Activated CD8-positive, alpha-beta memory T cell treated with anti-CD3 and anti-CD28 coated beads for 36 hours (primary cell): ENCODE measurements around the gene LTBP2. TPM values are rescaled to one million over a fixed set of nuclear protein-coding genes. Genes with fewer than 3 reads are reported as not detected.

Source experiments
- CTCF ChIA-PET: fragments of 350-600 bp; sonication (Branson Sonifier 250); formaldehyde crosslinking; loops from one replicate; lab custom pipeline; 2021; ENCODE audit warnings: antibody characterized with exemption; lab: Charles Lee
- POLR2A ChIA-PET: fragments of 350-600 bp; sonication (Branson Sonifier 250); formaldehyde crosslinking; loops from one replicate; lab custom pipeline; 2021; ENCODE audit warnings: antibody characterized with exemption; lab: Charles Lee
- total RNA-seq, 2 experiments: library from RNA; stranded (reverse); gene quantifications; one replicate each; pipeline ENCODE4 v1.2.3, GENCODE V29; 2021

LTBP2 gene
- total RNA-seq, 2 experiments from 2014 or later, result 0.02 to 0.11 TPM

DNA sequence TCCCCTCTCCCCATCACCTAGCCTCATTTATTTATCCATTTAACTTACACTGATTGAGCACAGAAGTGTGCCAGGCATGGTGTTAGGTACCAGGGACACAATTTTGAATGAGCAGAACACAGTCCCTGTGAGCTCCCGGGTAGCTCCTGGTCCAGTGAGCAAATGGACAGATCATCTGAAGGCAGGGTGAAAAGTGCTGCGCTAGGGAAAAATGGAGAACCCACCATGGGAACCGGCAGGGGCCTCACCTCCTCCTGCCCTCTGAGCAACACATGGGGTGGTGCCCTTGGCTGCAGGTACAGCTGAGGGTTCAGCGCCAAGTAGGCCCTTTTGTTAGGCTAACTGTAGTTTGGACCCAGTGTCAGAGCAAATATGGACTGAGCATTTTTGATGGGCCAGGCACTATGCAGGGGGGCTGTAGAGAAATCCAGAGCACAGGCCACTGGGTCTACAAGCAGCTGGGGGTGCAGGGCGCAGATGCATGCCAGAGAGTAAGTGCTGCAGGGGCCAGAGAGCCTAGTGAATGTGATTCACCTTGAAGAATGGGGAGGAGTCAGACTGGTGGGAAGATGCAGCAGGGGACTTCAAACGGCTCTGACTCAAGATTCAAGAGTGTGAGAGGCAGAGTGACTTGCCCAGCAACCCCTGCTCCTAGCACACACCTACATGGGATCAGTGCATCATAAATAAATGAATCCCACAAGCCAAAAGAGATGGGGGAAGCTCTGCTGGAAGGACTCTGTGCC is 28.2 kb downstream of the LTBP2 start:
- CTCF ChIA-PET, result interaction anchor here (2.7 kb wide), 1 partner anchor 11 kb away, joined by 9 read pairs; no protein-coding TSS in a partner anchor
- POLR2A ChIA-PET, result no interaction called here

DNA sequence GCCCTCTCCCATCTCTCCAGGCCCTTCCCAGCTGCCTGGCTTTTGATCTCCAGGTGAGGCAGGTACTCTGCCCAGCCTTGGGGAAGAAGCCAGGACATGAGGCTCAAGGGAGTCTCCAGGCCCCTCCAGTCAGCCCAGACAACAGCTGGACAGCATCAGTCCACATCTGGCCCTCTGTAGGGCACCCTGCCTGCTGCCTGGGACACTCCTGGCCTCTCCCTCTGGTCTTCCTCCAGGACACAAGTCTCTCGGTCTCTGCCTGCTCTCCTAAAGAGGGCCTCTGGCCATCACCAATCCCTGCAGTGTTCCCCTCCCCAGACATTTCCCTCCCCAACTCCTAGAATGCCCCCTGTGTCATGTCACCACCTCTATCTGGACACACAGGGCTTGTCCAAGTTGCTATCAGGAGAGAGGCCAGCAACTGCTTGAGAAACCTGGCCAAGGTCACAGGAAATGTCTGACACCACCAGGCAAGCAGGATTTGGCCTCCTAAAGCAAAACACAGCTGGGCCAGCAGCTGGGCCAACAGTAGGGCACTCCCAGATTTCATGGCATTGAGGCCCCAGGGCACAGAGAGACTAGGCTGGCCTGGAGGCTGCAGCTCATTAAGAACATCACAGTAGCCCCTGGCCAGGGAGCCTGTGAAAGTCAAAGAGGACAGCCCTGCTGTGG is 29.0 kb downstream of the LTBP2 start:
- ChIA-PET CTCF (interaction anchor here (2.7 kb wide), 1 partner anchor 10 kb away, joined by 9 read pairs; no protein-coding TSS in a partner anchor), POLR2A (no interaction called here)

DNA sequence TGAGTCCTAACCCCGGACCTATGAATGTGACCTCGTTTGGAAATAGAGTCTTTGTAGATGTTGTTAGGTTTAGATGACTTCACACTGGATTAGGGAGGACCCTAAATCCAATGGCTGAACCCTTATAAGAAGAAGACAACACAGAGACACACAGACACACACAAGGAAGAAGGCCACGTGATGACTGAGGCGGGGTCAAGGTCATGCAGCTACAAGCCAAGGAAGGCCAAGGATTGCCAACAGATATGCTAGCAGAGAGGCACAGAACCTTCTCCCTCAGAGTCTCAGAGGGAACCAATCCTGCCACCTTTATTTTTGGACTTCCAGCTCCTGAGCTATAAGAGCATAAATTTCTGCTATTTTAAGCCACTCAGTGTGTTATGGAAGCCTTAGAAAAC is 31.8 kb downstream of the LTBP2 start:
- ChIA-PET CTCF (no interaction called here), POLR2A (no interaction called here)

DNA sequence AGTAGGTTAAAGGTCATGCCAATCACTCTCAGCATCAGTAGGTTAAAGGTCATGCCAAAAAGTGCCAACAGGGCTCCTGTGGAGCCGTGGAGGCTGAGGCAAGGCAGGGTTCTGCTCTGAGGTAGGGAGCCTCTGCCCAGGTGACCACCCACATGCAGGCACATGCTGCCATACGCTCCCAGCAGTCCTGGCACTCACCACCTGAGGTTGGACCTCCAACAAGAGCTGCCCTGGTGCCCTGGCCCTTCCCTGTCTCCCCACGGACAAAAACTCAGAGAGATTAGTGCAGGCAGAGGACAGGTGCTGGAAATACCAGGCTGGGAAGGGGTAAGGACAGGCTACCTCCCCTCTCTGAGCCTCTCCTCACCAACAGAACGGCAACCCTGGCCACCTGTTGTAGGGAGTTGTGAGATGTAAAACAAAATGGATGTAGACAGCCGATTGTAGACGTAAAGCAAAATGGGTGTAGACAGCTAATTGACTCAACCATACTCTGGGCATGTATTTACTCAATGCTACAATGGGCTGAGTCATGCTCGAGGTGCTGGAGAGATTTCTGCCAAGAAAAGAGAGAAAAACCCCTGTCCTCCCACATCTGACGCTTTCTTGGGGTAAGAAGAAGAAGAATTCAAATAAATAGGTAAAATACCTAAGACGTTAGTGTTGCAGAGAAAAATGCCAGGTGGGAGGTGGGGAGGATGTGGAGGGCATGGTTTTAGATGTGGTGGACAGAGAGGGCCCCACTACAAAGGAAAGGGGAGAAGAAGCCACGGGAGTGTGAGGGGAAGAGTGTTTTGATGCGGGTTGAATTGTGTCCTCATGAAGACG is 32.4 kb downstream of the LTBP2 start:
- POLR2A ChIA-PET, result no interaction called here
- CTCF ChIA-PET, result interaction anchor here (0.6 kb wide), 1 partner anchor 273 kb away, joined by 4 read pairs; no protein-coding TSS in a partner anchor

DNA sequence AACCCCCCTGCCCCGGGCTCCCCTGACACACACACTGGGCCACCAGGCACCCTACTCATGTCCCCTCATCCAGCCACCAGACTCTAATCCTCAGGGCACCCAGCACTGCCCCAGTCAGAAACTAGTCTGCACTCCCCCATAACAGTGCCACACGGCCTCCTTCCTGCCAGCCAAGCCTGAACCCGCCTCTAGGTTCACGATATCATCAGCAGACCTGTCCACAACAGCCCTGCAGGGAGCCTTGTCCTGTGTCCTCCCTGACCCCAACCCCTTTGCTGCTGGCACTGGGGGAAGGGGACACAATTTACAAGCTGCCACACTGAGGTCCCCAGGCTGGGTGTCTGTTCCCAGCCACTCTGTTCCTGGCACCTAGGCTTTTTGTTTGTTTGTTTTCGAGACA is 33.6 kb downstream of the LTBP2 start:
- ChIA-PET POLR2A (no interaction called here), CTCF (no interaction called here)

DNA sequence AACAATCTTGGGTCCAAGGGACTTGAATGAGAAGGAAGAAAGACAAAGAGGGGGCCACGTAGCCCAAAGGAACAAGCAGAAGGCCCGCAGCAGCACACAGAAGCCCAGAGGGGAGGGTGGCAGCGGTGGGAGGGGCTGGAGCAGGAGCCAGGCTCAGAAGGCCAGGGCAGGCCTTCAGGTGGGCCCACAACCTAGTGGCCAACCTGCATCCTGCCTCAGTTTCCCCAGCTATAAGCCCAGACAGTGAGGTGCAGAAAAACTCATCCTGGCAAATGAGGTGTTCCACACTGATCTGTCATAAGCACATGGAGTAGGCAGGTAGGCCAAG is 34.1 kb downstream of the LTBP2 start:
- ChIA-PET CTCF (no interaction called here), POLR2A (no interaction called here)

DNA sequence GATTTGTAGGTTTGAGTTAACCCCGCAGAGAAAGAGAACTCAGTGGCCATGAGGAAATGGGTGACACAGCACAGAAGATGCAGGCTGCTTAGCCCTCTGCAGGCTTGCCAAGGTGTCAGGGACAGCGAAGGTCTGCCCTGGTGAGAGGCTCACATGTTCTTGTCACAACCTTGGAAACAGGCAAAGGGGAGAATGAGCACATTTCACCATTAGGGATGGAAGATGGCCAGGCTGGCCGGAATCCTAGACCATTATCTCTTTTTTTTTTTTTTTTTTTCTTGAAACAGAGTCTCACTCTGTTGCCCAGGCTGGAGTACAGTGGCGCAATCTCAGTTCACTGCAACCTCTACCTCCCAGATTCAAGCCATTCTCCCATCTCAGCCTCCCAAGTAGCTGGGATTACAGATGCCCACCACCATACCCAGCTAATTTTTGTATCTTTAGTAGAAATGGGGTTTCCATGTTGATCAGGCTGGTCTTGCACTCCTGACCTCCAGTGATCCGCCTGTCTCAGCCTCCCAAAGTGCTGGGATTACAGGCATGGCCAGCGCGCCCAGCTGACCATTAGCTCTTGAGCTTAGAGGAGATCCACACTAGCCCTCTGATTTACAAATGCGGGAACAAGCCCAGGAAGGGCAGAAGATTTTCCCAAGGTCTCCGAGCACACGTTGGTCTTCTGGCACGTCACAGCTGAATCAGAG is 34.6 kb downstream of the LTBP2 start:
- POLR2A ChIA-PET, result interaction anchor here (0.6 kb wide), 1 partner anchor 694 kb away, joined by 4 read pairs; no protein-coding TSS in a partner anchor
- CTCF ChIA-PET, result no interaction called here

DNA sequence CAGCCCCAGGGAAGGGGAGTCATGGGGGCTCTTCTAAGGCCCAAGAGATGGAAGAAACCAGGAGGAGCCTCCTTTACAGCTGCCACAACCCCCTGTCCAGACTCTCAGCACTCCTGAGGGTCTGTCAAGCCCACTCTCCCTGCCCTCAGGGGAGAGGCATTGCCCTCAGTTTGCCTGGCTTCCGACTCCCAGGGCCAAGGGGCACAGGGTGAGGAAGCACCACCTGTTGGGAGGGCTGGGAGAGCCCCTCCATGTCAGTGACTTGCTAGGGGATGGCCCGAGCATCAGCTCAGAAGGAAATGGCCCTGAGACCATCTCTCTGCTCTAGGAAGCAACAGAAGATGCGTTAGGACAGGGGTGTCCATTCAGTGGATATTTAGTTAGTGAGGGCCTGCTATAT is 36.1 kb downstream of the LTBP2 start:
- ChIA-PET POLR2A (no interaction called here), CTCF (interaction anchor here (1.1 kb wide), 1 partner anchor 33 kb away, joined by 3 read pairs; no protein-coding TSS in a partner anchor)

DNA sequence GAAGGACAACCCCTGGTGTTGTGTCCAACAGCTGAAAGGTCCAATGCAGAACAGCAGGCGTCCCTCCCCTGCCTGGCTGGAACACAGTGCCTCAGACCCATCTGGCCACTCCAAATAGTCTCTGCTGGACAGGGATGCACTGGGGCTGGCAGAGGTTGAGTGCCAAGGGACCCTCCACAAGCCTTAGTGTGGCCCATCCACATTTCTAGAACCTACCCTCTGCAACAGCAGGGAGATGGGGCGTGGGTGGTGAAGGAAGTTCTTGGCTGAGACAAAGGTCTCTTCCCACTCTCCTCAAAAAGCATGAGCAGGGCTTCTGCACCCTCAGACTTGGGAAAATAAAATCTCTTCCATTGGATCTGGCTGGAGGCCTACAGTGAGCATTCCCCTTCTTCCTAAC is 36.5 kb downstream of the LTBP2 start:
- ChIA-PET CTCF (interaction anchor here (1.1 to 3.5 kb wide), 2 partner anchors 33 to 36 kb away, joined by 3 to 20 read pairs; partner anchors contain the start of gene LTBP2), POLR2A (no interaction called here)

DNA sequence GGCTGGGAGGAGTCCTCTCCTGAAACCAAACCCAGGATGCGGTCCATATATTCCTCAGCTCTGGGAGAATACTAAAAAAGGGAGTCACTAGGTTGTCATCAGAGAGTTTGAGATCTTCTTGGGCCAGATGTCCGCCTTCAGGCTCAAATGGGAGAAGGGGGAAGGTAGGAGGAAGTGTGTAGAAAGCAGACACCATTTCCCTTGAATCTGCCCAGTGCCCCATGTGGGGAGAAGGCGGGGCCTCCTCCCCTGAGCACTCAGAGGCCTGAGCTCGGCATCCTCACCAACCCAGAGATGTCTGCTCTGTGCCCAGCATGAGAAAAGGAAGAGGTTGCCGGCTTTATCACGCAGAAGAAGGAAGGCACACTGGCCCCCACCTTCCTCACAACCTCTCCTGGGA is 37.3 kb downstream of the LTBP2 start:
- CTCF ChIA-PET, result interaction anchor here (2.5 to 3.5 kb wide), 2 partner anchors 8 to 36 kb away, joined by 9 to 20 read pairs; partner anchors contain the start of gene LTBP2

DNA sequence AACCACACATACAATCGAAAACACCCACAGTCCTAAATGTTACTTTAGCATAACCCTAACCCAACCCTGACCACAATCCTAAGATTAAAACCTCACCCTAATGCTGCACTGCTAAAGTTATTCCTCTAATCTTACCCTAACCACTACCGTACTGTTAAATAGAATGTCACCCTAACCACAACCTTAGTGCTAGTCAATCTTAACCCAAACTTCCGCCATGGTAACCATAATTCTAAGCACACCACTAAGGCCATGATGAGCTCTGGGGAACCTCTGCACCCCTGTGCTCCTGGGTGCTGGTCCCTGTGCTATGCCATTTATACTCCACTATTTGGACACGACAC is 38.0 kb downstream of the LTBP2 start:
- CTCF ChIA-PET, result interaction anchor here (2.5 to 3.5 kb wide), 2 partner anchors 9 to 37 kb away, joined by 9 to 20 read pairs; partner anchors contain the start of gene LTBP2
- POLR2A ChIA-PET, result interaction anchor here (0.9 kb wide), 1 partner anchor 44 kb away, joined by 4 read pairs; no protein-coding TSS in a partner anchor

More for the DNA sequence above, 37.3 kb downstream of the LTBP2 start:
- POLR2A ChIA-PET, result interaction anchor here (0.9 kb wide), 1 partner anchor 44 kb away, joined by 4 read pairs; no protein-coding TSS in a partner anchor

DNA sequence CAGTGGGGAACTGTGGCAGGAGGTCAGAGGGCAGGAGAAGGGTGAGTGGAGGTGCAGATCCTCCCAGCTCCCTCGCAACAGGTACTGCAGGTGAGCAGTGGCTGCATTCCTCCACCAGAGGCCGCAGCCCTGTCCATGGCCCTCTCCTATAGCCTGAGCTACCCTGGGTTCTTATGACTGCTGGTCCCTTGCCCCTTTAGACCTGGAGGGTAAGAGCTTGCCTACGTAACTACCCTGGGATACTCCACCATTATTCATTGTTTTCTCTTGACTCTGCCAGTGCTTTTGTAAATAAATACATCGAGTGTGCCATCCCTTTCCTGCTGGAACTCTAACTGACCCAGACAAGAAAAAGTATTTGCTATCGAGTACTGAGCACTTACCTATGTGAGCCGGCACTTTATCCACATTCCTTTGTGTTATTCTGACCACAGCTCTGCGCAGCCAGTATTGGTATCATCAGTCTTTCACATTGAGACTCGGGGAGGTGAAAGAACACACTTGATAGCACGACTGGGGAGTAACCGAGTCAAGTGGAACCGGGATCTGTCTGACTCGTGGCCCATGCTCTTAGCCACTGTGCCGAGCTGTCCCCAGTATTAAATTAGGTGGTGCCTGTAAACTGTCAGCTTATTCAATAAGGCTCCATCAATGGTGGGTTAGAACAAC is 38.5 kb downstream of the LTBP2 start:
- ChIA-PET CTCF (interaction anchor here (2.1 to 3.5 kb wide), 3 partner anchors 9 to 45 kb away, joined by 8 to 20 read pairs (median 9); partner anchors contain the start of gene LTBP2), POLR2A (interaction anchor here (0.9 kb wide), 1 partner anchor 45 kb away, joined by 4 read pairs; no protein-coding TSS in a partner anchor)

DNA sequence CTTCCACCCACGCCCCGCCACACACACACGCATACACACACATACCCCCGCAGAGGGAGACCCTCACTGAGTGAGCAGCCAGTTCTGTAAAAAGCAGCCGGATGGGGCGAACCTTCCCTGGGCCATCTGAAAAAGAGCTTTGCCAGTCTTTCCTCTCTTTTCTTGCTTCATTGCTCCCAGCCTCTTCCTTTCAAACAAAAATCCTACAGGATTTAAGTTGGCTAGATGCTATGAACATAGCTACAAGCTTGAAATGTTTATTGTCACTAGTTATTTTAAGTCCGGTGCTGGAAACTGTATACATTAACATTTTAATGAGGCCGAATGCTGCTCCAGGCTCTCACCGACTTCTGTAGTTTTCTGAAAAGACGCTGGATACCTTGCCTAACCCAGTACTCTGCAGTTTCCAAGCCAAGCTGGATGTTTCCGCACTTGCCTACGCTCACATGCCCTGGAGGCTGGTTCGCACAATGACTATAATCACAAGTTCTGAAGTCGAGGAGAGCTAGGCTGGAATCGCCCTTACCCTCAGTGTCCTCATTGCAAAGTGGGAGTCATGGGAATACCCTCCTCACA is 39.2 kb downstream of the LTBP2 start:
- ChIA-PET CTCF (interaction anchor here (0.7 to 3.5 kb wide), 6 partner anchors 10 to 269 kb away, joined by 3 to 20 read pairs (median 7); partner anchors contain the start of genes ISCA2, LTBP2 and NPC2), POLR2A (no interaction called here)

DNA sequence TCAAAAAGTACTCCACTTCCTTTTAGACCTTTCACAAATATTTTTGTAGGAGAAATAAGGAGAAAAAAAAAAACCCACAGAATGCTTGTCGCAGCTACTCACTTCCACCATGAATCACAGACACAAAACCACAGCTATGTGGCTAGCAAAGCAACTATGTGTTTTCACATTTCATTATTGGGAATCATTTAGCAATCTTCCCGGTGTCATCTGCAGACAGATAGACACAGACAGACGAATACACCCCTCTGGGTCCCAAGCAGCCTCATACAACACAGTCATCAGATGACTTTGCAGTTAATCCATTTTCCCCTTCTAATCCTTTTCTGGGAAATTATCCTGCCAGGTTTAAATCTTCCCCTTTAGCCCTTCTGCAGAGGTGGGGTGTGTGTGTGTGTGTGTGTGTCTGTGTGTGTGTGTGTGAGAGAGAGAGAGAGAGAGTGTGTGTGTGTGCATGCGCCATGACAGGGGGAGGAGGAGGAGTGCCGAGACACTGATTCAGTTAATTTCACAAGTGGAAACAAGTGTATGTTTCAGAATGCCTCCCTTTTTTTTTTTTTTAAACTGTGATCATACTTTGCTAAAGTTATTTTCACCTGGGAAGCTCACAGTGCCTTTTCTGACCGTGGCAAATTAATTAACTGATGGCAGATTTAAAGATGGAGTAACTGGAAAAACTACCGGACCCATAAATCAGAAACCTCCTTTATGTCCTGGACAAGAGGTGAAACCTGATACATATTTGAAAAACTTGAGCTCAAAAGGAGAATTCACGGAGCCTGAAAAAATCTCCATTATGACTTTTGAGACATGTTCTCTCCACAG is 39.9 kb downstream of the LTBP2 start:
- CTCF ChIA-PET, result interaction anchor here (0.7 to 3.5 kb wide), 6 partner anchors 11 to 270 kb away, joined by 3 to 20 read pairs (median 7); partner anchors contain the start of genes ISCA2, LTBP2 and NPC2

DNA sequence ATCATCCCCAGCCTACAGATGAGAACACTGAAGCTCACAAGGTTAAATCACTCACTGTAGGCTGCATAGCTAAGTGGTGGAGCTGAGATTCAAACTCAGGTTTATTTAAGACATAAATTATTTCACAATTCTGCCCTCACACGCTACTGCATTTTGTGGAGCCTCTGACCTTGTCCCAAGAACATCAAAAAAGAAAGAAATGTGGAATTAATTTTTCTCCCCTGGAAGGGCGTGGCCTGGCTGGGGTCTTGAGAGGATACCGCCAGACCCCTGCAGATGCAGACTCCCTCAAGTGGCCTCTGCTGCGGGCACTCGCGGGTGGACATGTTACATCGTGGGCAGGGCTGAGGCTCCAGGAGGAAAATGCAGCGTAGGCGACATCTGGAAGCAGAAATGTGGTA is 40.6 kb downstream of the LTBP2 start:
- POLR2A ChIA-PET, result no interaction called here
- CTCF ChIA-PET, result interaction anchor here (2.1 kb wide), 1 partner anchor 48 kb away, joined by 8 read pairs; no protein-coding TSS in a partner anchor

More for the DNA sequence above, 39.9 kb downstream of the LTBP2 start:
- POLR2A ChIA-PET, result no interaction called here

DNA sequence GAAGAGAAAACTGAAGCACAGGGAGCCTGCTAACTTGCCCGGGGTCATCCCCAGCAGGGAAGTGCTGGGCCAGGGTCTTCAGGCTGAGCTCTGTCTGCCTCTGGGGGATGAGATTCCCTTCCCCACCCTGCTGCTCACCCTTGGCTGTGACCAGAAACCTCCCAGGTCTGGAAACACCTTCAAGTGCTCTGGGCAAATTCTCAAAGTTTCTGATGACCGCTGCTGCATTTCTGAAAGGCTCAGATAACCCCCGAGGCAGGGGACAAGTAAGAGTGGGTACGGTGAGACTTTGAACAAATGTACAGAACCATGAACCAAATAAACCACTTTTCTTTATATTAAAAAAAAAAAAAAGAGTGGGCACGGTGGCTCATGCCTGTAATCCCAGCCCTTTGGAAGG is 41.3 kb downstream of the LTBP2 start:
- POLR2A ChIA-PET, result no interaction called here

More for the DNA sequence above, 41.3 kb downstream of the LTBP2 start:
- CTCF ChIA-PET, result no interaction called here
